ENCODE data around the gene TSSC4.

The TSSC4 gene

GRCh38 chr11:2387266-2387987, 13.1 kb upstream of the TSSC4 start:
- DNase-seq, result no peak

- DNase-seq, result no peak
These were observed 11.8 kb upstream of the TSSC4 start for GRCh38 chr11:2388431-2389376.

- DNase-seq, result no peak
These were observed 11.0 kb upstream of the TSSC4 start for GRCh38 chr11:2389377-2390026.

- DNase-seq, result no peak
These were observed 10.3 kb upstream of the TSSC4 start for GRCh38 chr11:2390091-2390724.

GRCh38 chr11:2390725-2391151, 9.8 kb upstream of the TSSC4 start:
- peak; percentile 23 for DNase-seq

- no peak for DNase-seq
These were observed 9.2 kb upstream of the TSSC4 start for GRCh38 chr11:2391181-2391975.

- no peak for DNase-seq
These were observed 8.2 kb upstream of the TSSC4 start for GRCh38 chr11:2392241-2392959.

GRCh38 chr11:2393111-2393868, 7.3 kb upstream of the TSSC4 start:
- no peak for DNase-seq

GRCh38 chr11:2393941-2394817, 6.4 kb upstream of the TSSC4 start:
- no peak for DNase-seq

- DNase-seq, result no peak
These were observed 5.8 kb upstream of the TSSC4 start for GRCh38 chr11:2394818-2395105.

- DNase-seq, result no peak
These were observed 5.3 kb upstream of the TSSC4 start for GRCh38 chr11:2395211-2395730.

- DNase-seq, result no peak
These were observed 4.7 kb upstream of the TSSC4 start for GRCh38 chr11:2395856-2396255.

GRCh38 chr11:2396471-2396870, 4.1 kb upstream of the TSSC4 start:
- DNase-seq, result no peak

GRCh38 chr11:2397005-2397404, 3.5 kb upstream of the TSSC4 start:
- DNase-seq, result no peak

- DNase-seq, result no peak
These were observed 1.7 kb upstream of the TSSC4 start for GRCh38 chr11:2398664-2399355.

- no peak for DNase-seq
These were observed 972 bp upstream of the TSSC4 start for GRCh38 chr11:2399488-2400068.

- no peak for DNase-seq
These were observed 349 bp downstream of the TSSC4 start for GRCh38 chr11:2400762-2401435.

- DNase-seq, result no peak
These were observed 960 bp downstream of the TSSC4 start for GRCh38 chr11:2401436-2401984.
